Astrocyte of the spinal cord (primary cell): ENCODE results near the gene TADA1.
A peak's percentile ranks its signal among the peaks of the same experiment; 100 is the strongest.

Experiments used
- DNase-seq: peaks from one replicate; pipeline ENCODE4 v3.0.0; 2011; ENCODE audit warnings: low read depth, low spot score
- H3K4me3 ChIP-seq: 2 replicates; pipeline ENCODE4 v1.5.1; 2011; ENCODE audit warnings: low read depth, mild to moderate bottlenecking, low read length, moderate library complexity
- CTCF ChIP-seq: IDR thresholded peaks from 2 replicates; pipeline ENCODE4 v1.5.1; 2012; ENCODE audit warnings: low read depth, mild to moderate bottlenecking, low read length, inconsistent platforms
- in situ Hi-C: cut with HindIII; loops from 2 replicates; pipeline ENCODE4 v1.10.0; 2017; ENCODE audit warnings: low sequenced_read_pairs

TADA1 gene

GRCh38 chr1:166875734-166876539 is at the start of gene TADA1:
TADA1 (minus strand) TSS chr1:166876264; CDS start chr1:166876233, 31 bp downstream.
- DNase-seq, result peak; percentile 98
- in situ Hi-C loops, result no loop called here
- peak within 1 kb of the TSS; percentile 77 for H3K4me3 ChIP-seq
- peak; percentile 2 for TF ChIP-seq CTCF

- no peak overlapping the region for H3K4me3 ChIP-seq
- in situ Hi-C loops, result no loop called here
- peak; percentile 22 for DNase-seq
- TF ChIP-seq CTCF, result no peak
Measured at GRCh38 chr1:166924823-166925541, 48.9 kb upstream of the TADA1 start.

- peak; percentile 25 for DNase-seq
- no peak for TF ChIP-seq CTCF
- peak overlapping the region; percentile 10 for H3K4me3 ChIP-seq
- in situ Hi-C loops, result no loop called here
Measured at GRCh38 chr1:166920561-166921475, 44.8 kb upstream of the TADA1 start.

- TF ChIP-seq CTCF, result no peak
- in situ Hi-C loops, result no loop called here
- DNase-seq, result no peak
- no peak overlapping the region for H3K4me3 ChIP-seq
Measured at GRCh38 chr1:166918956-166919316, 42.9 kb upstream of the TADA1 start.

- no peak for TF ChIP-seq CTCF
- no peak for DNase-seq
- in situ Hi-C loops, result no loop called here
- H3K4me3 ChIP-seq, result no peak overlapping the region
Measured at GRCh38 chr1:166918088-166918955, 42.3 kb upstream of the TADA1 start.
